Middle frontal gyrus (tissue), 1 donor: ENCODE measurements around the gene TXNDC8.
"Not testable (repeated sequence)": the region's sequence is repeated elsewhere in the genome, so short reads cannot be mapped to it uniquely, and the experiment has no call there.

Experiments
- DNase-seq: peaks from one replicate; pipeline ENCODE4 v3.0.0-alpha.2; 2015; ENCODE audit warnings: low spot score; ENCODE audit errors: extremely low spot score

The TXNDC8 gene

DNA sequence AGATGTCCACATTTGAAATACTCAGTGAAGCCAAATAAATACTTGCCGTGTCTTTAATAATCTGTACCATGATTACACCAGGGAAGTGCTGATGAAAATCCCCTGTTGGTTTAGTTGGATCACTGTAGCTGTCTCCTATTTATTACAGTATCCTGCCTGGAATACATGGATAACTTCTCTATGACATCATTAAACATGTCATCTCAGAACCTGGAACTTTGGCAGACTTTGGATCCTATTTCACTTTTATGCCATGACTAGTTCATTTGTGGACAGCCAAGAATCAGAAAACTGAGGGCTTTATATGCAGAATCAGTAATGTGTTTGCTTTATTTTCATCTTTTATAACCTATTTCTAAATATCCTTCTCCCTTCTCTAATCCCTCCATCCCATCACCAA is at the start of gene TXNDC8:
Gene TXNDC8 (minus strand): TSS at position 137 of the 400 bp plus-strand sequence.
- DNase-seq, result no peak

DNA sequence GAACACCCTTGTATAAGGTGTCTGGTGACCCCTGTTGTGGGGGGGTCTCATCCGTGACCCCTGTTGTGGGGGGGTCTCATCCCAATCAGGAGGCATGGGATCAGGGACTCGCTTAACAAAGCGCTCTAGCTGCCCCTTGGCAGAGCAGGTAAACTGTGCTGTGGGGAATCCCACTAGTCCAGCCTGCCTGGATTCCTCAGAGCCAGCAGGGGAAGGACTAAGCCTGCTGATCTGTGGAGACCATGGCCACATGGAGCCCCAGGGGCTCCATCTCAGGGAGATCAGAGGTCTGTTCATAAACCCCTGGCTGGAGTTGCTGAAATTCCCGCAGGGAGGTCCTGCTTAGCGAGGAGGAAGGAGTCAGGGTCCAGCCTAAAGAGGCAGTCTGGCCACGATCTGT is 45.8 kb upstream of the TXNDC8 start:
- DNase-seq, result no peak

DNA sequence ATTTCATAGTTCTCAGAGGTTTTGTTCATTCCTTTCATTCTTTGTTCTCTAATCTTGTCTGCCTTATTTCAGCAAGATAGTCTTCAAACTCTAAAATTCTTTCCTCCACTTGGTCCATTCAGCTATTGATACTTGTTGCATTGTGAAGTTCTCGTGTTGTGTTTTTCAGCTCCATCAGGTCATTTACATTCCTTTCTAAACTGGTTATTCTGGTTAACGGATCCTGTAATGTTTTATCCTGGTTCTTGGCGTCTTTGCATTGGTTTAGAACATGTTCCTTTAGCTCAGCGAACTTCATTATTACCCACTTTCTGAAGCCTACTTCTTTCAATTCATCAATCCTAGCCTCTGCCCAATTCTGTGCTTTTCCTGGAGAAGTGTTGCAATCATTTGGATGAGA is 45.1 kb upstream of the TXNDC8 start:
- DNase-seq, result no peak

DNA sequence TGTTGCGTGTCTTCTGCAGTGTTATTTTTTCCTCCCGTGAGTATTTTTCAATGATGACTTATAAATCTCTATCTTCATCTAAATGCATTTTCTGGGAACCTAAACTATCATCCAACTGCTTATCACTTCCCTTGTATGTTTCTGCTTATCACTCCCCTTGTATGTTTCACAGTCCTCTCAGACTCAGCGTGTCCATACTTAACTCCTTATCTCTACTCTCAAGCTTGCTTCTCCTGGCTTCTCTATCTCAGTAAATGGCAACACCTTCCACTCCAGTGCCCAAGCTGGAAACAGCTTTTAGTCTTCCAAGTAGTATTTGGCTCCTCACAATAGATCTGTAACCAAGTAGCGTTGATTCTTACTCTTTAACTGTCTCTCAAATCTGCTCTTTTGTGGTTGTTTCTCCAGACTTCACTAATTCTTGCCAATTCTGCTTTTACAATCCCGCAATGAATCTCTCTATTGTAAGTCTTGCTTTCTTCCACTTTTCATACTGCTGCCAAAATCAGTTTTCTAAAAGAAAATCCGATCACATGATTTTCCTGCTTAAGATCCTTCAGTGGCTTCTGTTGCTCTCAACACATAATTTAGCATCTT is 33.8 kb upstream of the TXNDC8 start:
- DNase-seq, result no peak

DNA sequence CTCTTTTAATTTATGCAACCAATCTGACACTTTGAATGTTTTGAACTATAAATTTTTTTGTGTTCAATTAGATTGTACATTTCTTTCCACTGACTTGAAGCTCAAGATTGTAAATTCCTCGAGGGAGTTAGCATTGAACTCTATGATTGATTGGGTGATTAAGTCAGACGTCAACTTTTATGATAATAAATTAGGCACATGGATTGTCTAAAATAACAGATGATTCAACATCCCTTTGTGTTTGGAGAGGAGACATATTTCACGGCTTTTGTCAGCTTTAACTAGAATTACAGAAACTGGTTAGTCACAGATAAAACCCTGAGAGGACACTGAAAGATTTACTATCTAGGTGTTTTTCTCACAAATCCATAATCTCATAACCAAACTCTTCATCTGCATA is 32.7 kb upstream of the TXNDC8 start:
- no peak for DNase-seq

DNA sequence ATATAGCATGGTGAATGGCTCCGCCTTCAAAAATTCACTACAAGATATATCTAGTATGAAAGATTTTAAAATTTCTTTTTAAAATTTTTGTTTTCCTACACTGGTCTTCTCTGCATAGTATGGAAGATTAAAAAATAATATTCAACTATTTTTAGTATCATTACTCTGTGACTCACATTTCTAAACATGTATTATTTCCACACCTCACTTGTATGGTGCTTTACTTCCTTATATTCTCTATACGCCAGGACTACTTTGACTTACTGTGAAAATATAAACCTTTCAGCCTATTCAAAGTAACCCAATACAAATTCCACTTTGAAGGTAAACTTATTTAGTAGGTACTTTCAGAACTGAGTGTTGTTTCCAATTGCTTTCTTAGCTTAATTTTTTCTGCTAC is 26.8 kb upstream of the TXNDC8 start:
- DNase-seq, result no peak

DNA sequence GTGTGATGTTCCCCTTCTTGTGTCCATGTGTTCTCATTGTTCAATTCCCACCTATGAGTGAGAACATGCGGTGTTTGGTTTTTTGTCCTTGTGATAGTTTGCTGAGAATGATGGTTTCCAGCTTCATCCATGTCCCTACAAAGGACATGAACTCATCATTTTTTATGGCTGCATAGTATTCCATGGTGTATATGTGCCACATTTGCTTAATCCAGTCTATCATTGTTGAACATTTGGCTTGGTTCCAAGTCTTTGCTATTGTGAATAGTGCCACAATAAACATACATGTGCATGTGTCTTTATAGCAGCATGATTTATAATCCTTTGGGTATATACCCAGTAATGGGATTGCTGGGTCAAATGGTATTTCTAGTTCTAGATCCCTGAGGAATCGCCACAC is 21.3 kb upstream of the TXNDC8 start:
- DNase-seq, result not testable (repeated sequence)

DNA sequence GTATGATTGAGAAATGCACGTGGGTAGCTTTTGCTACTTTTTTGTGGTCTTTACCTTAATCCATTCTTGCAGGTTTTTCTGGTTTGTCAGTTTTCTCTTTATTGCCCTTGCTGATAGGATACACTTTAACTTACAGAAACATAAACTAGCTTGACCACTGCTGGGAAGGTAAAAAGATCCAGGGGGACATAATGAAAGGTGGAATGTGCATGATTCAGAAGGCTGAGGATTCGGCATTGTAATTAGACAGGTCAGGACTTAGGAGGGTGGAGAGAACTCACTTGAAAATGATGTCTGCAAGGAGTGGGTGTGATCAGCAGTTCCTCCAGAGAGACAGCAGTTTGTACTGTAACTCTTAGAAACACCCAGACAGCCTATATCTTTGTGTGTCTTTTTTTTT is 19.8 kb upstream of the TXNDC8 start:
- DNase-seq, result no peak

DNA sequence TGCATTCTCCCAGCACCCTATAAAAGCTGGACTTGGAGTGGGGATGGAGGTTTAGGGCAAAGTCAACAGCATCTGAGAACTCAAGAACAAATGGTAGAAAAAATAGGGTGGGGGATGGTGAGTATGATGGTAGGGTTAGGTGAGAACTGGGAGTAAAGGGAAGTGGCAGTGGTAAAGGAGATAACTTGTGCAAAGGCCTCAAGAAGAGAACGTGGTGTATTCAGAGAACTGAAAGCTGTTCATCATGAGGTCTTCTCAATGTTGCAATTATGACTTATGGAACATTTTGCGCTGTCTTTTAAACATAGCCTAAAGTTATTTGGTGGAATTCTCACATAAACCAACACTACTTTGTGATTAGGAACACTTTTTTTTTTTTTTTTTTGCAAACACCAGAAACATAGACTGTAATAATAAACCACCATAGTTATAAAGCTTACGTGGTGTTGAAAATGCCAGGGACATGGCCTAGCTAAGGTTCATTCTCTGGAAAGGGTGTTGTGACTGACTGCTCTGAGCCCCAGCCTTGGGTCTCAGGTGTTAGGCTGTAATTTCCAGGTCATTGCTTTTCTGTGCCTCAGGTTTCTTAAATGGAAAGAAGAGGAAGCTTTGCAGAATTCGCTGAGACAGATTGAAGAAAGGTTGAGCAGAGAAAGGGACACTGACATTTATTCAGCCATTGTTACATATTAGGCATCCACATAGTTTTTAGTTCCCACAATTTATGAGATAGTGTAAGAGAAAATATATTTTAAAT is 19.2 kb upstream of the TXNDC8 start:
- no peak for DNase-seq

DNA sequence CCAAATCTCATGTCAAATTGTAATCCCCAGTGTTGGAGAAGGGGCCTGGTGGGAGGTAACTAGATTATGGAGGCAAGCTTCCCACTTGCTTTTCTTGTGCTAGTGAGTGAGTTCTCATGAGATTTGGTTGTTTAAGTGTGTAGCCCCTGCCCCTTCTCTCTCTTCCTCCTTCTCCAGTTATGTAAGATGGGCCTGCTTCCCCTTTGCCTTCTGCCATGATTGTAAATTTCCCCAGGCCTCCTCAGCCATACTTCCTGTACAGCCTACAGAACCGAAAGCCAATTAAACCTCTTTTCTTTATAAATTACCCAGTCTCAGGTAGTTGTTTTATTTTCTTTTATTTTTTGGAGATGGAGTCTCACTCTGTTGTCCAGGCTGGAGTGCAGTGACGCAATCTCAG is 18.2 kb upstream of the TXNDC8 start:
- DNase-seq, result no peak

DNA sequence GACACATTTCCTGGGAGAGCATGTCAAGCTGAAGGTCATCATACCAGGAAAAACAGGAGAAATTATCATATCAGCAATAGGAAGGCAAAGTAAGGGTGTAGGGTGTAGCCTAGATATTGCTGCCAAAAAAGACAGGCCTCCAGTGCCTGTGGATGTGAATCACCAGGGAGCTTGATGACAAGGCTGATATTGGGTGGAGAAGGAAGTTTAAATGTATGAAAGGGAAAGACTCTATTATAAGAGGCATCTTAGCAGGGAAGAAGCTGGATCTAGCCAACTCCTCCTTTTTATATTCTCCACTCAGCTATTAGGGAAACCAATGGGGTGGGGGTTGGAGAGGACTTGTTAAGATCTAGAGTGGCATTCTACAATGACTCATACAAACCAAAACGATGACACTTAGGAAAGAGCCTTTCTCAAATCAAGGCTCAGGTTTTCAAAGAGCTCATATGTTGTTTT is 13.4 kb upstream of the TXNDC8 start:
- DNase-seq, result no peak

DNA sequence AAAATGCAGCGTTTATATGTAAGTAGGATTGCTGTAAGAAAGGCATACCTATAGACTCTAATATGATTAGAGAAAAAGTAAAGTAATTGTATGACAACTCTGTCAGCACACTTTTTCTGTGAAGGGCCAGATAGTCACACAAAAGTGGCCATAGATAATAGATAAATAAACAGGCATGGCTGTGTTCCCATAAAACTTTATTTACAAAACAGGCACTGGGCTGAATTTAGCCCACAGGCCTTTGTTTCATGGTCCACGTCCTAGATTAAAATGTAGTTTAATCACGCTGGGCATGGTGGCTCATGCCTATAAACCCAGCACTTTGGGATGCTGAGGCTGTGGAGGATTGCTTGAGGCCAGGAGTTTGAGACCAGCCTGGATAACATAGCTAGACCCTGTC is 8.7 kb upstream of the TXNDC8 start:
- no peak for DNase-seq

DNA sequence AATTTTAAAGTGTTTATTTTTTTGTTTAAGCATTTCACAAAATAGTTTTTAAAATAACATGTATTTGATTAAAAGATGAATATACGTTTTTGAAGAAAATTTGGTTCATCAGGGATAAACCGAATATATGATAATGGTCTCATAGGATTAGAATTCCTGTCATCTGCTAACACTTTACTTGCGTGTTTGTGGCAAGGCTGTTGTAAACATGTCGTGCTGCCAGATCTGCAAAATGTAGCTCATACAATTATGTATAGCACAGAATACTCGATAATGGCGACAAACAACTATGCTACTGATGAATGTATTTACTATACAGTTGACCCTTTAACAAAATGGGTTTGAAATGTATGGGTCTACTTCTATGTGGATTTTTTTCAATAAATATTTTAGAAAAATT is 7.2 kb upstream of the TXNDC8 start:
- DNase-seq, result no peak

DNA sequence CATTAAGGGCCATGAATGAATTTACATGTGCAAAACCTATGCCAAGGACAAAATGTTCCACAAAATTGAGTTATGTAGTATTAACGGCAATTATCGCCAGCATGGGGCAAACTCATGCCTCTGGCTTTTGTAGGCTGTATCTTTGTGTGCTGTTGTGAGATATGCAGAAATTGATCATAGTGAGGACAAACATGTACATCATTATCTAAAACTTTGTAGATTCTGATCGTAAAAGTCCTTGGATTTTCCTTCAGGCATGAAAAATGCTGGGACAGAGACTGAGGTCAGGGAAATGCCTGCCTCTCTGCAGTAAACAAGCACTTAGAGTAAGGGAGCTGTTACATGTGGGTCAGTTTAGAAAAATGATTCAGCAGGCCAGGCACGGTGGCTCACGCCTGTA is 5.9 kb upstream of the TXNDC8 start:
- no peak for DNase-seq

DNA sequence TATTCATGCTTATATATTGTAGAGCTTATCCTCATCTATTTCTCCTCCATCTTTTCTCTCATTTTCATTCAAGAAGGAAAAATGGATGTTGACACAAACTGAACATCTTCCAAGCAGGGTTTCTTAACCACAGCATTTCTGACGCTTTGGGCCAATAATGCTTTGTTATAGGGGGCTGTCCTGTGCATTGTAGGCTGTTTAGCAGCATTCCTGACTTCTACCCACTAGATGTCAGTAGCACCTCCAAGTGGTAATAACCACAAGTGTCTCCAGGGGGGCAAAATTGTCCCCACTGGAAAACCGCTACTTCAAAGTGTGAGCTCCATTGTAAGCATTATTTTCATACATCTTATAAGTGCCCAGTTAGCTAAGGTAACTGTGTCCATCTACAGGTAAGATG is 2.6 kb upstream of the TXNDC8 start:
- no peak for DNase-seq

DNA sequence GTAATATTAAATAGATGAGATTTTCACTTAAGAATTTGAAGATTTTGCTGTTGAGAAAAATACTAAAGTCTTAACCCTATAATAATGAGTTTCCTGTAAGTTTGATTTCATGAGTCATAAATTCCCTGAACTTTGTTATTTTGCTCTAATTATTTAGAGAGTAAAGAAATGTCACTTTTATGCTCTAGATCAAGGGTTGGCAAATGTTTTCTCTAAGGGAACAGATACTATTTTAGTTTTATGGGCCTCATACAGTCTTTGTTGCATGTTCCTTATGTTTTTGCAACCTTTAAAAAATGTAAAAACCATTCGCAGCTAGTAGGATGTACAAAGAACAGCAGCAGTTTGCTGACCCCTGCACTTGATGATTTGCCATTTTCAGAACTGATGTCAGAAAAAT is 480 bp upstream of the TXNDC8 start:
- no peak for DNase-seq

DNA sequence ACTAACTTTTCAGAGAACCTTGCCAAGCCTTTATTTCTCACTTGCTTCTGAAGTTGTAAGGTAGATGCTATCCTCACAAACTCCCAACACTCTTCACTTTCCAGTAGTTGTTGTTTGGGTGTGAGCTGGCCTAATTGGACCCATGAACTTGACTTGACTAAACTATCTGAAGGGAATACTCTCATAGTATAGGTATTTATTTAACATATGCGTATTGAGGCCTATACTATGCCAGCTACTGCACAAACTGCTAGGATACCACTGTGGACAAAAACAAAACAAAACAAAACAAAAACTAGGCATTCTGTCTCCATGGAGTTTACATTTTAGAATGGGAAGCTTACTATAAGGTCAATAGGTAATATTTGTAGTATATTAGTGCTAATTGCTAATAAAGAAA is 1.3 kb downstream of the TXNDC8 start:
- no peak for DNase-seq

DNA sequence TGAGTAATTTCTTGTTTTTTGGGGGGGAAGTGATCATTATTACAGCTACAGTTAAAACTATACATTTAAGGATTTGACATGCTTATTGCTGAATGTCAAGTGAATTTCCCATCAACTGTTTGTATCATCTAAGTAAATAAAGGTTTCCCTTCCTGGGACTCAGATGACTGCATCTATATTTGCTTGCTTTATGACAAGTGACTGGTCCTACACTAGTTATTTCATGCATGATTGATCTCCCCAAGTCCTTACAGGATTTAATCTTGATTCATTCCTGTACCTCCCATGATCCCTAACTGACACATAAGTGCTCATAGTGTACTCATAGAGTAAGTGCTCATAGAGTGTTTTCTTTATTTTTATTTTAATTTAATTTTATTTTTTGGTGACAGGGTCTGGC is 2.8 kb downstream of the TXNDC8 start:
- no peak for DNase-seq

DNA sequence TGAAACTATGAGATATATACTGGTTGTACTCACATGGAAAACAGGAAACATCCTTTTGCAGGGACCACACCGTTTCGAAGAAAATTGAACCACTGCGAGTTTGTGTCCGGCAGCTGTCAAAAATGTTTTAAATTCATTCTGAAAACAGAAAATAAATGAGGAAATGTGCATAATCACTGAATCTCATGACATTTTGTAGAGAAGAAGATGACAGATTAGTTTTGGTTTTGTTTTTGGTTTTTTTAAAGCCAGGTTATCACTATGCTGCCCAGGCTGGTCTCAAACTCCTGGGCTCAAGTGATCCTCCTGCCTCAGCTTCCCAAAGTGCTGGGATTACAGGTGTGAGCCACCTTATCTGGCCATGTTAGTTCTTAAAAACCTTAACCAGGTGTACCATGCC is 3.5 kb downstream of the TXNDC8 start:
- DNase-seq, result no peak

DNA sequence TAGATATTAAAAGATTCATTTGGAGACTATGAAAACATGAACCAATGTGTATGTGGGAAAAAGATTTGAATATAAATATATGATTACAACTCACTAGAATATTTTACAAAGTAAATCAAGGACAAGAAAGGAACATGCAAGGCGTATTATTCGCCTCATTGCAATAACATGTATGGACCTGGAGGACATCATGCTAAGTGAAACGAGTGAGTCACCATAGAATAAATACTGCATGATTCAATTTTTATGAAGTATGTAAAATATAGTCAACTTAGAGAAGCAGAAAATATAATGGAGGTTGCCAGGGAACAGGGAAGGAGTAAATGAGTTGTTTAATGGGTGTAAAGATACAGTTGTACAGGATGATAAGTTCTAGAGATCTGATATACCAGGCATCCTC is 4.9 kb downstream of the TXNDC8 start:
- no peak for DNase-seq

DNA sequence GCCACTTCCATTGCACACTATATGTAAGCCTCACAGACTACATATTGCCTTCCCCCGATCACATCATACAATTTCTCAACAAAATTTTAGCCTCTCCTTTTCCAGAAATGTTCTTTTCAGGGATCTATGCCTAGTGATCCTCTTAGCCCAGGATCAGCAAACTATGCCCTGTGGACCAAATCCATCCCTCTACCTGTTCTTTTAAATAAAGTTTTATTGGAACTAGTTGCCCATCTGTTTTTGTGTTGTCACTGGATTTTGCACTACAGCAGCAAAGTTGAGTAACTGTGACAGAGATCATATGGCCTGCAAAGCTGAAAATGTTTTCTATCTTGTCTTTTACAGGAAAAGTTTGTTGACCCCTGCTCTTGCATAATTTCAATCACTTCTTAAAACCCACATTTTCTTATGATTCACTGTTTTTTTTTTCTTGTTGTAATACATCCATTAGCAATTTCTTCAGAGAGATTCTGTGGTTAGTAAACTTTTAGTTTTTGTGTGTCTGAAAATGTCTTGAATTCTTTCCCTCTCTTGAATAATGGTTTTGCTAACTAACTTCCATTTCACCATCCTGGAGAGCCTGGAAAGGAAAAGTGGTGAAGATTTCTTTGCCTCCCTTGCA is 7.1 kb downstream of the TXNDC8 start:
- DNase-seq, result no peak

DNA sequence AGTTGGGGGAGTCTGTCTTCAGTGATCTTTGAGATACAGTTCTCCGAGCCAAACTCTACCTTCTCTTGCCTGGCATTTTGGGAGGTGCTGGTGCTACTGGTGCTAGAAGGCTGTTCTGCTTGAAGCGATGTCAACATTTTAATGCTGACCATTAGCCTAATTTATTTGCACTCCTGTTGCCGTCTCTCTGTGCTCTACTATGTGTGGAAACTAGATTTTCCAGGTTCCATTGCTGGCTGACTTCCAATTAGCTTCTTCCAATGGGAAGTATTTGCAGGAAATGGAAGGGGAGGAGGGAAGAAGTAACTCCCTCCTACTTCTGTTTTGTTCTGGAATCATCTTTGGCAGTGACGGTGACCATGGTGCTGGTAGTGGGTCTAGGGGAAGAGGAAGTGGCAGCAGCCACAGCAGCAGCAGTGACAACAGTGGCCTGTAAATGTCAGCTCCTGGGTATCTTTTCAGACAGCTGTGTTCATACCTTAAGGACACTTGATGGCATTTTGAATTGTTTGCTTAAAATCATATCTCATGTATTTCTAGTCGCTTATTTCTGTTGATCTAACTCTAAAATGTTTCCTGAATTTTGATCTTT is 7.9 kb downstream of the TXNDC8 start:
- DNase-seq, result no peak
